Stimulated activated CD4-positive, alpha-beta T cell treated with anti-CD3 and anti-CD28 coated beads, Interleukin-15, amount 100 ng/mL, for 48 hours (primary cell): ENCODE results near the gene PALM.
"Not testable (repeated sequence)": the region's sequence is repeated elsewhere in the genome, so short reads cannot be mapped to it uniquely, and the experiment has no call there.

Experiments
- DNase-seq, 2 donors: peaks; one replicate each; pipeline ENCODE4 v3.0.0-alpha.2; 2020; ENCODE audit warnings: low read depth in 2 of 2

The PALM gene

DNA sequence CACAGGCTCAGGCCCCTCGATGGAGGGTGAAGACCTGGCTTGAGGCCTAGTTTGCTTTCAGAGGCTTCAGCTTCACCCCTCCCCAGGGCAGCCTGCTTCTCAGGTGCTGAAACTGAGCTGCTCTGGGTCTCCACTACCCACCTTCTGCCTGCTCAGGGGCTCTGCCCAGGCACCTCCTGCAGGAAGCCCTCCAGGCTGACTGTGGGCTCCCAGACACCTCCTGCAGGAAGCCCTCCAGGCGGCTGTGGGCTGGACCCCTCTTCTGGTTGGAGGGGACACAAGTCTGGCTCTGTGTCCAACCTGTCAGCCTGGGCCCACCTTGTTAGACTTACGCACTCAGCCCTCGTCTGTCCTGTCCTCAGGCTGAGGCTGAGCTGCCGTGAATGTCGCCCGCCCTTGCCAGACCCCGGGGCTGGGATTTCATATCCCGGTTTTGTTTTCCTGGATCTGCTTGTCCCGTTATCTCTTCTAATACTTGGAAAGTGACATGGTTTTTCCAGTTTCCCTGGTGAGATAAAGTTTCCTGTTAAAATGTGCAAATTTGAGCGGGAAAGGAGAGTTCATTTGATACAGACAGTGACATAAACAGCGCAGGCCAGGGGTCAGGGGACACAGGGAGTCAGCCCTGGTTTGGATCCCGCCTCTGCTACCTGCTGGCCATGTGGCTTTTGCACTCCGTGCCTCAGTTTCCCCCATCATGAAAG, 21.4 kb downstream of the PALM start:
- DNase-seq, result no peak

DNA sequence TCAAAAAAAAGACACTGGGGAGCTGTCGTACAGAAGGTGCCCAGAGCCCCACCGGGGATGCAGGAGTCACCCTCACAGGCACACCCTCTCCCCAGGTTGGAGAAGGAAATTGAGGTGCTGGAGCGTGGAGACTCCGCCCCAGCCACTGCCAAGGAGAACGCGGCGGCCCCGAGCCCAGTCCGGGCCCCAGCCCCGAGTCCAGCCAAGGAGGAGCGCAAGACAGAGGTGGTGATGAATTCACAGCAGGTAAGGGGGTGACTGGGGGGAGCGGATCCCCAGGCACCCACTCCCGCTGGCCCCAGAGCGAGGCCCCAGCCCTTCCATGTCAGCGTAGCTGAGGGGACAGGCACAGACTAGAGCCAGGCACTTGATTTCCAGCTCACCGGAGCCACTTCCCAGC, 22.3 kb downstream of the PALM start:
- DNase-seq, result no peak

GRCh38 chr19:732148-733069, 23.7 kb downstream of the PALM start:
- DNase-seq, result no peak

- DNase-seq, result no peak
These were observed 26.0 kb downstream of the PALM start for GRCh38 chr19:734716-735115.

DNA sequence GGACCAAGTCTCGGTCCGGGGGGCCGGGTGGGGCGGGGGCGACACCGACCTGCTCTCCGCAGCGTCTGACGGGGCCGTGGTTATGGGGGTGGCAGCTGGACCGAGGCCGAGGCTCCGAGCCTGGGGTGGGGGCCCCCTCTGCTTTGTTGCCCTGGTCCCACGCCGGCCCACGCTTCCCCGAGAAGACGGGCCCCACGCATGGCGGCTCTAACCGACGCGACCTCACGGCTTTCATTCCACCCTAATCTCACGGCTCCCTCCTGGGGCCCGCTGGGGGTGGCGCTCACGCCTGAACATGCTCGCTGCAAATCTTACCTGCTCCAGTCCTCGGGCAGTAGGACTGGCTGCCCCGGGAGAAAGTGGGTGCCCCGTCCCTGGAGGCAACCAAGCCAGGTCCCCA, 27.4 kb downstream of the PALM start:
- no peak for DNase-seq

- peak; percentile 21 to 42 for DNase-seq
These were observed 28.9 kb downstream of the PALM start for GRCh38 chr19:737591-738093.

- DNase-seq, result no peak
These were observed 29.9 kb downstream of the PALM start for GRCh38 chr19:738509-739128.

DNA sequence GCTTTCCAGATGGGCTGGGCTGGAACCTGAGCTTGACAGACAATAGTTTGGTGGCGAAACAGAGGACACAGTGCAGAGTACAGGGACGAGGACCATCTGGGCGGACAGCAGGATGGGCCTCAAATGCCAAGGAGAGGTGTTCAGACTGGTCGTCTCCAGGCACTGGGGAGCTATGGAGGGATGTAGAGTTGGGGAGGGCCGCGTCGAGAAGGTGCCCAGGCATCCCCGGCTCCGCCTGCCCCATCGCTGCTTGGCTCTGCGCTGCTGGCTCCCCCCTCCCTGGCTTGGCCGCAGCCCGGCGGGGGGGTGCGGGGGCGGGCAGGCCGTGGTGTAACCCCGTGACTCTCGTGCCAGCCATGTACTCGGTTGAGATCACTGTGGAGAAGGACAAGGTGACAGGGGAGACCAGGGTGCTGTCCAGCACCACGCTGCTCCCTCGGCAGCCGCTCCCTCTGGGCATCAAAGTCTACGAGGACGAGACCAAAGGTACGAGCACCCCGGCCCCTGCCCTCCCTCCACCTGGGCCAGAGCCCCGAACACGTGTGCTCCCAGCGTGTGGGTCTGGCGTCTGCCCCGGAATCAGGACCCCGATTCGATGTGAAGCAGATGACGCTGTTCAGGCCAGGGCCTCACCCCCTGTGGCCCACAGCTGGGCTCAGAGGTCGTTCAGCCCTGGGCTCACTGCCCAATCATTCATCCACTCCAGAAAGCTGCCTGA, 31.4 kb downstream of the PALM start:
- no peak for DNase-seq

DNA sequence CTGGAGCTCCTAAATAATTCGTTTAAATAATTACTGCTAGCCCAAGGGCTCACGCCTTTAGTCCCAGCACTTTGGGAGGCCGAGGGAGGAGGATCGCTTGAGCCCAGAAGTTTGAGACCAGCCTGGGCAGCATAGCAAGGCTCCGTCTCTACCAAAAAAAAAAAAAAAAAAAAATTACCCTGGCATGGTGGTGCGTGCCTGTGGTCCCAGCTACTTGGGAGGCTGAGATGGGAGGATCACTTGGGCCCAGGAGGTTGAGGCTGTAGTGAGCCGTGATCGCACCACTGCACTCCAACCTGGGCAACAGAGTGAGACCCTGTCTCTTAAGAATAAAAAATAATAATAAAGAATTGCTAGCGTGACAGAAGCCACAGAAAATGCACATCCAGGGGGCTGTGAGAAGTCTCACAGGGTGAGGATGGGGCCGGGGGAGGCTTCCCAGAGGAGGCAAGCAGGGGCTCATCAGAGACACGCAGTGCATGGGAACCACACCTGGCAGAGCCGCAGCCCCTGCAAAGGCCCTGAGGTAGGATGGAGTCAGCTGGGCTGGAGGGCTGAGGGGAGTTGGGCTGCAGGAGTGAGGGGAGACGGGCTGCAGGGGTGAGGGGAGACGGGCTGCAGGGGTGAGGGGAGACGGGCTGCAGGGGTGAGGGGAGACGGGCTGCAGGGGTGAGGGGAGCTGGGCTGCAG, 32.2 kb downstream of the PALM start:
- not testable (repeated sequence) for DNase-seq

- no peak for DNase-seq
These were observed 32.9 kb downstream of the PALM start for GRCh38 chr19:741506-742131.

DNA sequence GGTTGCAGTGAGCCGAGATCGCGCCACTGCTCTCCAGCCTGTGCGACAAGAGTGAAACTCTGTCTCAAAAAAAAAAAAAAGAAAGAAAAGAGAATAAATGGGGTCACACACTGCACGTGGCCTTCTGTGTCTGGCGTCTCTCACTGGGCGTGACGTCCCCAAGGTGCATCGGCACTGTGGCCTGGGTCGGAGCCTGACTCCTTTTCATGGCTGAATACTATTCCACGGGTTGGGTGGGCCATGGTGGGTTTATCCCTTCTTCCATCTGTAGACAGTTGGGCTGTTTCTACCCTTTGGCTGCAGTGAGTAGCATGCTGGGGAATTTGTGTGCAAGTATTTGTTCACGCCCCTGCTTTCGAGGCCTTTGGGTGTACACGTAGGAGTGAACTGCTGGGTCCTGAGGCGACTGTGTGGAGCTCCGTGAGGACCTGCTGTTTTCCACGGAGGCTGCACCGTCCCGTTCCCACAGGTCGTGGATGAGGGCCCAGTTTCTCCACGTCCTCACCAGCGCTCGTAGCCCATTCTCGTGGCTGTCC, 33.9 kb downstream of the PALM start:
- no peak for DNase-seq

GRCh38 chr19:743168-743687, 34.5 kb downstream of the PALM start:
- DNase-seq, result no peak

- not testable (repeated sequence) for DNase-seq
These were observed 36.4 kb downstream of the PALM start for GRCh38 chr19:745138-745537.

DNA sequence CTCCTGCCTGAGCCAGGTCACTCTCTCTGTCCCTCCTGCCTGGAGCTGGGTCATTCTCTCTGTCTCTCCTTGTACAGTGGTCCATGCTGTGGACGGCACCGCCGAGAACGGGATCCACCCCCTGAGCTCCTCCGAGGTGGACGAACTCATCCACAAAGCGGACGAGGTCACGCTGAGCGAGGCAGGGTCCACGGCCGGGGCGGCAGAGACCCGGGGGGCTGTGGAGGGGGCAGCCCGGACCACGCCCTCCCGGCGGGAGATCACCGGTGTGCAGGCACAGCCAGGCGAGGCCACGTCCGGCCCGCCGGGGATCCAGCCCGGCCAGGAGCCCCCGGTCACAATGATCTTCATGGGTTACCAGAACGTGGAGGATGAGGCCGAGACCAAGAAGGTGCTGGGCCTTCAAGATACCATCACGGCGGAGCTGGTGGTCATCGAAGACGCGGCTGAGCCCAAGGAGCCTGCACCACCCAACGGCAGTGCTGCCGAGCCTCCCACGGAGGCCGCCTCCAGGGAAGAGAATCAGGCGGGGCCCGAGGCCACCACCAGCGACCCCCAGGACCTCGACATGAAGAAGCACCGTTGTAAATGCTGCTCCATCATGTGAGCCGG, 37.6 kb downstream of the PALM start:
- DNase-seq, result no peak

DNA sequence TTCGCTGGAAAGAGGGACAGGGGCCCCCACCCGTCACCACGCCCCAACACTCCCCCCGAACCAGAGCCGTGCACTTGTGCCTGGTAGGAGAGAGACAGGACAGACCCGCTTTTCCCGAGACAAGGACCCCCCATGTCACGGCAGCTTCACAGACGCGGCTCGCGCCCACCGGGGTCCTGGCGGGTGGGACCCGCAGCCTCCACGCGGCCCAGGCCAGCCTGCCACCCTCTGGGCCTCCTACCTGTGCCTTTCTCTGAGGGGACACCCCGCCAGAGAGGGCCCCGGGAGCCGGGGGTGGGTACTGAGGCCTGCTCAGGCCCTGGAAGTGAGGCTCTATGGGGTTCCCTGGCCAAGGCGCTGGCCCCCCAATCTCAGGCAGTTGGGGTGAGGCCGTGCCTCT, 38.2 kb downstream of the PALM start:
- no peak for DNase-seq

GRCh38 chr19:747432-748273, 38.9 kb downstream of the PALM start:
- DNase-seq, result no peak

DNA sequence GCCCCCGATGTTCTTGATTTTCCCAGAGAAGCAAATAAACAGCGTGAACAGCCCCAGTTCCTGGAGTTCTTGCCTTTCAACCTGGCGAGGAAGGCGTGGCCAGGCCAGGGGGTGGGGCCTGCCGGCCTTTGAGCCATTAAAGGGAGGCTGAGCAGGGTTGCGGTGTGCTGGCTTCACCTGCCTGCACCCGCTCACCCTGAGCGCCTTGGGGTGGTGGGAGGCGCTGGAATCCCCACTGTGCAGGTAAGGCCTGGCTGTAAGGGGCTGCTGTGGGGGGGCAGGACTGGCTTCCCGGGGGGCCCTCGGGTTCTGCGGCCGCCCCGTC, 39.5 kb downstream of the PALM start:
- DNase-seq, result no peak

- DNase-seq, result no peak
These were observed 41.1 kb downstream of the PALM start for GRCh38 chr19:749811-750210.
